Measurements from ENCODE around the gene NCAPH2.

DNA sequence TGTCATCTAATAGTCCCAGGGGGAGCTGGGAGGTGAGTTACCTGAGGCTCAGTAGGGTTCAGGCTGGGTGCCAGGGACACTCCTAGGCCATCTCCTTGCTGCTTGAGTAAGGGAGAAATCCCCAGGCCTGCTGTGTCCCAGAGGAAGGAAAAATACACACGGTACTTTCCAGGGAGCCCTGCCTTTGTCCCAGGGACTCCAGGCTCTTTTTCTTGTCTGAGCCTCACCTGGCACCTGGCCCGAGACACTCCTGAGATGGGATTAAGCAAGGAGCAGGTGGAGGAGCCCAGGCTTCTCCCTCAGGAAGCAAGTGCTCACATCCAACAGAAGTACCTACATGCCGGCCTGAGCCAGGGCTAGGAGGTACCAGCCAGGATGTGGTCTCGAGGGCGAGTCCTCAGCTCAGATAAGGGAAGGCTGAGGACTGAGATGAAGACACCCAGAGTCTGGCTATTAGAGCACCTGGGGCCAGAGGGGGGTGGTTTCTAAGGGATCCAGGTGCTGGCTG lies 36.8 kb downstream of the NCAPH2 start:
- TF ChIP-seq CTCF (IDR thresholded peaks at IDR 0.05) (no peak), POLR2A (IDR thresholded peaks at IDR 0.05) (no peak), POLR2AphosphoS5 (IDR thresholded peaks at IDR 0.05; ENCODE audit: insufficient read depth in 1 of 2, low read depth in 1 of 2) (no peak)
